ENCODE data around the gene DNAH14.

Gene DNAH14

DNA sequence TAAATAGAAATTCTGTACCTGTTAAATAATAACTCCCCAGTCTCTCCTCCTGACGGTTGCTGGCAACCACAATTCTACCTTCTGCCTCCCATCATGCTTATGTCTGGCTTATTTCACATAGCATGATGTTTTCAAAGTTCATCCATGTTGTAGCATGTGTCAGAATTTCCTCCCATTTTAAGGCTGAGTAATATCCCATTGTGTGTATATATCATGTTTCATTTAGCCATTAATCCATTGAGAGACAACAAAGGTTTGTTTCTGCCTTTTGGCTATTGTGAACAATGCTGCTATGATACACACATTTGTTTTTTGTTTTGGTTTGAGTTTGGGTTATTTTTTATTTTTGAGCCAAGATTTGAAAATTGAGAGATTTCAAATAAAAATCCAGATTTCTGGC is 426.4 kb downstream of the DNAH14 start:
- TF ChIP-seq, protein P1, sequence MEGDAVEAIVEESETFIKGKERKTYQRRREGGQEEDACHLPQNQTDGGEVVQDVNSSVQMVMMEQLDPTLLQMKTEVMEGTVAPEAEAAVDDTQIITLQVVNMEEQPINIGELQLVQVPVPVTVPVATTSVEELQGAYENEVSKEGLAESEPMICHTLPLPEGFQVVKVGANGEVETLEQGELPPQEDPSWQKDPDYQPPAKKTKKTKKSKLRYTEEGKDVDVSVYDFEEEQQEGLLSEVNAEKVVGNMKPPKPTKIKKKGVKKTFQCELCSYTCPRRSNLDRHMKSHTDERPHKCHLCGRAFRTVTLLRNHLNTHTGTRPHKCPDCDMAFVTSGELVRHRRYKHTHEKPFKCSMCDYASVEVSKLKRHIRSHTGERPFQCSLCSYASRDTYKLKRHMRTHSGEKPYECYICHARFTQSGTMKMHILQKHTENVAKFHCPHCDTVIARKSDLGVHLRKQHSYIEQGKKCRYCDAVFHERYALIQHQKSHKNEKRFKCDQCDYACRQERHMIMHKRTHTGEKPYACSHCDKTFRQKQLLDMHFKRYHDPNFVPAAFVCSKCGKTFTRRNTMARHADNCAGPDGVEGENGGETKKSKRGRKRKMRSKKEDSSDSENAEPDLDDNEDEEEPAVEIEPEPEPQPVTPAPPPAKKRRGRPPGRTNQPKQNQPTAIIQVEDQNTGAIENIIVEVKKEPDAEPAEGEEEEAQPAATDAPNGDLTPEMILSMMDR (IDR thresholded peaks at IDR 0.05; ENCODE audit: low read depth, low read length): no peak
- Histone ChIP-seq H3K27ac (no peak overlapping the region), H3K4me3 (ENCODE audit: low read depth, low read length) (no peak overlapping the region), H3K36me3 (no peaks in the 10 kb centered on the region), H3K9me3 (ENCODE audit: severe bottlenecking) (no peaks in the 10 kb centered on the region), H3K27me3 (ENCODE audit: insufficient read depth, low read depth, severe bottlenecking) (no peaks in the 10 kb centered on the region)
- no peak for DNase-seq

DNA sequence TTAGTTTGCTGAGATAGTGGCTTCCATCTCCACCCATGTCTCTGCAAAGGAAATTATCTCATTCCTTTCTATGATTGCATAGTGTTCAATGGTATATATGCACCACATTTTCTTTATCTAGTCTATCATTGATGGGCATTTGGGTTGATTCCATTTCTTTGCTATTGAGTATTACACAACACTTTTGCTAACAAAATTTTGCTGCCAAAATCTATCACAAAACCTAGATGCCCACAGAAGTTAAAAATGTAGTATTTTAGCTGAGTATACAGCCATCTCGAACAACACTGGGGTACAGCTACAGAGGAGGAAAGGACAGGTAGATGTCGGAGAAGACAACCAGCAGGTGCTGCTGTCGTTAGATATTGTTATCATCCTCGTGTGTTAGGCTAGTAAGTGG is 430.6 kb downstream of the DNAH14 start:
- Histone ChIP-seq H3K9me3 (ENCODE audit: severe bottlenecking) (no peaks in the 10 kb centered on the region), H3K36me3 (no peaks in the 10 kb centered on the region), H3K4me3 (ENCODE audit: low read depth, low read length) (no peak overlapping the region), H3K27me3 (ENCODE audit: insufficient read depth, low read depth, severe bottlenecking) (no peaks in the 10 kb centered on the region), H3K27ac (no peak overlapping the region)
- no peak for DNase-seq
- TF ChIP-seq, protein P1 (IDR thresholded peaks at IDR 0.05; ENCODE audit: low read depth, low read length): no peak

DNA sequence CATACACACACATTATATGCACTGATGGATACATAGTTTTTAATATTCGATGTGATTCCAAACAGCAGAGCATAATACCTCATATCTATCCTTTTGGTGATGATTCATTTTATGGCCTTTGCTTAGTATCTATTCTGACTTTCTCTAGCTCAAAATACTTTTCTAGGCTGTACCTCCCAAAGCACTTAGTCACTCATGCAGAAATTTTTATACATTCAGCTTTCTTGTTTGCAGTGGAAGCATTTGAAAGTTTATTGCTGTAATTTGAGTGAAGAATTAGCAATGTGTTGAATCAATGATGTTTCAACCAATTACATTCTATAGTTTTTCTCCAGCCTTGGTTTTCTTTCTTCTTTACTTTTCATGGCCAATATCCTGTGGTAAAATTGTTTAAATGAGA is 431.7 kb downstream of the DNAH14 start:
- H3K4me3 ChIP-seq (ENCODE audit: low read depth, low read length): no peak overlapping the region
- no peak for DNase-seq
- H3K9me3 ChIP-seq (ENCODE audit: severe bottlenecking): no peaks in the 10 kb centered on the region
- TF ChIP-seq, protein P1 (IDR thresholded peaks at IDR 0.05; ENCODE audit: low read depth, low read length): no peak
- no peaks in the 10 kb centered on the region for H3K27me3 ChIP-seq (ENCODE audit: insufficient read depth, low read depth, severe bottlenecking)
- no peak overlapping the region for H3K27ac ChIP-seq
- H3K36me3 ChIP-seq: no peaks in the 10 kb centered on the region

DNA sequence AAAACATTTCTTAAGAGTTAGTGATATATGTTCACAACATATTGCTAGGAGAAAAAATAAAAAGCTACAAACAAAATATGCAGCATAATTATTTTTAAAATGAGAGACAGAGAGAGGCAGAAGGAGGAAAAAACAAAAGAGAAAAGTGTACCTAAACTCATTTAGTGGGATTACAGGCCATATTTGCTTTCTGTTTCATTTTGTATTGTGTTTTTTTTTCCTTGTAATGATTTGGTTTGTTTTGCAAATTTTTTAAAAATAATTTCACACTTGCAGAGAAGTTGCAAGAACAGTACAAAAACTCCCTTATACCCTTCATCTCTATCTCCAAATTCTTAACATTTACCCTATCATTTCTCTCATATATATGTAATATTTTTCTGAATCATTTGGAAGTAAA is 433.3 kb downstream of the DNAH14 start:
- Histone ChIP-seq H3K4me3 (ENCODE audit: low read depth, low read length) (no peak overlapping the region), H3K27ac (no peak overlapping the region), H3K9me3 (ENCODE audit: severe bottlenecking) (no peaks in the 10 kb centered on the region), H3K36me3 (no peaks in the 10 kb centered on the region), H3K27me3 (ENCODE audit: insufficient read depth, low read depth, severe bottlenecking) (no peaks in the 10 kb centered on the region)
- DNase-seq: no peak
- TF ChIP-seq, protein P1 (IDR thresholded peaks at IDR 0.05; ENCODE audit: low read depth, low read length): no peak

DNA sequence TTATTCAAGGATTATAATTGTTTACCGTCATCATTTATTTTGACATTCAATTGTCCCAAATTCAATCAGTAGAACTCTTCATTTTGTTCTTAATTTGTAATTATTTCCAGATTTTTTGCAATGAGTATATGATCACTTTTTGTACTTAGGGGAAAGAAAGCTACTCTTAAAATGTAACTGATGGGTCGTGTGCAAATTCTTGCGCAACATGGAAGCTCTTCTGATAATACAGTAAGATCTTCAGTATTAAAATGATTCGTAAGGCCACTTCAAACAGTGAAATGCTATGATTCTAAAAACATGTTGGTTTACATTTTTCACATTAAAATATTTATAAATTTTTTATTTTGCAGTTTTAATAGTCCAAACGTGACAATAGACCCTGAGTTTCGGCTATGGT is 435.0 kb downstream of the DNAH14 start:
- TF ChIP-seq, protein P1 (IDR thresholded peaks at IDR 0.05; ENCODE audit: low read depth, low read length): no peak
- no peaks in the 10 kb centered on the region for H3K9me3 ChIP-seq (ENCODE audit: severe bottlenecking)
- H3K27me3 ChIP-seq (ENCODE audit: insufficient read depth, low read depth, severe bottlenecking): no peaks in the 10 kb centered on the region
- no peak overlapping the region for H3K27ac ChIP-seq
- DNase-seq: no peak
- H3K4me3 ChIP-seq (ENCODE audit: low read depth, low read length): no peak overlapping the region
- no peaks in the 10 kb centered on the region for H3K36me3 ChIP-seq

DNA sequence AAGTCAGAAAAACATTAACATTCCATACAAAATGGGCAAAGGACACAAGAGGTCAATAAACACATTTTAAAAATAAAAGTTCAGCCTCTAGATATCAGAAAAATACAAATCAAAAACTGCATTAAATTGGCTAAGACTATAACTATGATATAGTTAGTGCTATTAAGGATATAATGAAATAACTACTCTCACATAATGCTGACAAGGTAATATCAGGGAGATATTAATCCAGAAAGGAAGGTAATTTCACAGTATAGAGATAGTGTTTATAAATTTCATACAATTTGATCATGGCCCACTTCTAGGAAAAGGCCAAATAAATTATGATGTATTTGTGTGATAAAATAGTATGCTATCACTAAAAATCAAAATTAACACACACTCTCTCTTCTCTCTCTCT is 436.5 kb downstream of the DNAH14 start:
- TF ChIP-seq, protein P1 (IDR thresholded peaks at IDR 0.05; ENCODE audit: low read depth, low read length): no peak
- Histone ChIP-seq H3K4me3 (ENCODE audit: low read depth, low read length) (no peak overlapping the region), H3K27ac (no peak overlapping the region), H3K36me3 (no peaks in the 10 kb centered on the region), H3K9me3 (ENCODE audit: severe bottlenecking) (no peaks in the 10 kb centered on the region), H3K27me3 (ENCODE audit: insufficient read depth, low read depth, severe bottlenecking) (no peaks in the 10 kb centered on the region)
- no peak for DNase-seq
